Pulmonary artery endothelial cell (primary cell): ENCODE measurements around the gene FYB2. TPM values are rescaled to one million over a fixed set of nuclear protein-coding genes. Genes with fewer than 3 reads are reported as not detected.

Experiments used
- DNase-seq: peaks from one replicate; pipeline ENCODE4 v3.0.0-alpha.2; 2011; ENCODE audit warnings: low read depth, low spot score
- total RNA-seq: library from RNA; depleted of rRNA; stranded (reverse); fragments of >200 nt; gene quantifications from 2 replicates; pipeline ENCODE4 v1.2.3, GENCODE V29; 2014

Gene FYB2, protein sequence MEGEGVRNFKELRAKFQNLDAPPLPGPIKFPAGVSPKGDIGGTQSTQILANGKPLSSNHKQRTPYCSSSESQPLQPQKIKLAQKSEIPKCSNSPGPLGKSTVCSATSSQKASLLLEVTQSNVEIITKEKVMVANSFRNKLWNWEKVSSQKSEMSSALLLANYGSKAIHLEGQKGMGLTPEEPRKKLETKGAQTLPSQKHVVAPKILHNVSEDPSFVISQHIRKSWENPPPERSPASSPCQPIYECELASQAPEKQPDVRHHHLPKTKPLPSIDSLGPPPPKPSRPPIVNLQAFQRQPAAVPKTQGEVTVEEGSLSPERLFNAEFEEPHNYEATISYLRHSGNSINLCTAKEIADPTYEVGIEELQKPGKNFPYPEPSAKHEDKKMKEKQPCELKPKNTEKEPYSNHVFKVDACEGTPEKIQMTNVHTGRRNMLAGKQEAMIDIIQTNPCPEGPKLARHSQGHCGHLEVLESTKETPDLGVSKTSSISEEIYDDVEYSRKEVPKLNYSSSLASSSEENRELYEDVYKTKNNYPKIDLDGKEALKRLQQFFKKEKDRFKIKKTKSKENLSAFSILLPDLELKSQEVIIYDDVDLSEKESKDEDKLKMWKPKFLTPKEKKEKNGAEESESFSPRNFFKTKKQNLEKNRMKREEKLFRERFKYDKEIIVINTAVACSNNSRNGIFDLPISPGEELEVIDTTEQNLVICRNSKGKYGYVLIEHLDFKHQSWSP
- not detected in 2 replicates for total RNA-seq

DNA sequence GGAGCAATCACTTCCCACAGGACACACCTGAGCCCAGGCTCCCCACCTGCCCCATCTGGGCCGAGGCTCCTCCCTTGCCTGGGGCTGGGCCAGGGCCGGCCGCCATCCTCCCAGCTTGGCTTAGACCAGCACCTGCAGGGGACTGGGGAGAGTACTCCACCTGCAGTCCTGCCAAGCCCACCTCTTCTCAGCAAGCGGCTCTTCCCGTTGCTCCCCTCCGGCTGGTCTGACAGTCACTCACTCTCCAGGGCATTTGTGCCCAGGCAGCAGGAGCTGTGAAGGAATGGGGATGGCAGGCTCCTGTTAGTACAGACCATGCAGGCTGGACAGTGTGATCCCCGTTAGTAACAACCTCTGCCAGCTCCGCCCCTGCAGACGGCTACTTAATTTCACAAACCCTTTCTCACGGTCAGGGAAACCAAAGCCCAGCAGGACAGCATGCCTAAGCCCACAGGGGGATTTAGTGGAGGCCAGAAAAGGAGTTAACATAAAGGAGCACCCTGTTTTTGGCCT lies at the start of gene FYB2:
Gene FYB2, minus strand, starts transcription at position 18 of the 513 bp plus-strand sequence. CDS start 114 bp downstream, outside the sequence.
- no peak for DNase-seq

DNA sequence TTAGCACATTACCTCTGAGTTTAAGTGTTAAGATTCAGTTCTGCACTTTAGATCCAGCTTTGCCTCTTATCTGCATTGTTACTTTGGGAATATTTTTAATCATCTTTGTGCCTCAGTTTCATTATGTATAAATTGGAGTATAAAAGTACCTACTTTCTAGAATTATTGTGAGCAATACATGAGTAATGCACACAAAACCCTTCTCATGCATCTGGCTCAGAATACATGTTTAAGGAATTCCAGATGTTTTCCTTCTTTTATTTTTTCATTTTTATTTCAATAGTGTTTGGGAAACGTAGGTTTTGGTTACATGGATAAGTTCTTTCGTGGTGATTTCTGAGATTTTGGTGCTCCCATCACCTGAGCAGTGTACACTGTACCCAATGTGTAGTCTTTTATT lies 49.6 kb upstream of the FYB2 start:
- no peak for DNase-seq

DNA sequence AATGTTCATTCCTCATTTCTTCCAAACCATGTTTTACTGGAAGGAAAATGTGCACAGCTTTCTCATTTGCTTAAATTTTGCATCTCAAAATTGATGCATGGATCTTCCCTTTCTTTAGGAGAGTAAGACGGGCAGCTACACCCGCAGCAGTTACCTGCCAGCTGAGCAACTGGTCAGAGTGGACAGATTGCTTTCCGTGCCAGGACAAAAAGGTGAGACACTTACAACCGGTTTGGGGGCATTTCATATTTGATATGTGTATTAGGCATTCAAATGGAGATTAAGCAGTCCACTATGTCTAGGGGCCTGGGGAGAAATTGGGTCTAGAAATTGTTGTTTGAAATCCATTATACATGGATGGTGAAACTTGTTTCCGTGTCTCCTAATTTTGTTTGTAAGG lies 48.3 kb upstream of the FYB2 start:
- DNase-seq: no peak

DNA sequence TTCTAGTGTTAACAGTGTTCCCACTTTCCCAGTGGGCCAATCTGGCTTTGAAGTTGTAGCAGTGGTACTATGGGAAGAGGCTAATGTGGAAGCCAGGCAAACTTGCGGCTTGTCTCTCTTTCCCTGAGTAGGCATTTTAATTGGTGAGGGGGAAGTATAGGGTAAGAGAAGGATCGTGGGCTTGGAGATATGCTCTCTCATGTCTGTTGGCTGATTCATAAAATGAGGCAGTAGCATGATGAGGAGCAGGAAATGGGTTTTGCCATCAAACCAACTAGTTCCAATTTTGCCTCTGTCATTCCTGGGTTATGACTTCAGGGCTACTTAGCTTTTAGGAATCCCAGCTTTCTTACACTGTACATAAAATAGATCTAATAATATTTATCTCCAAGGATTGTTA lies 47.5 kb upstream of the FYB2 start:
- DNase-seq: no peak

DNA sequence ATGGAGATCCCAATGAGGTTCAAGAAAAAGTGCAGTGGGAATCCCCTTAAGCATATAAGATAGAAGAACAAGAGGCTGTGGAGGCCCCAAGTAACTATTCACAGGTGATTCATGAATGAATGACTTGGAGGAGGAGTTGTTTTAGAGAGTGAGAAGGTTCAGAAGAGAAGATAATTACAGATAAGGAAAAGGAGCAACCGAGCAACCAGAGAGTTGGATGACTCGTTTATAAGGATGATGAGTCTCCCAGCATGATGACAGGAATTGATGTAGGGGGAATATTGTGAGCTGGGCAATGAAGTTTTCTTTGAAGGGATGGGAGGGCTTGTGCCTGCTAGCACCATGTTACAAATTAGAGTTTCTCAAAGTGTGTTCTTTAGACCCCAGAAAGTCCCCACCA lies 45.2 kb upstream of the FYB2 start:
- no peak for DNase-seq

DNA sequence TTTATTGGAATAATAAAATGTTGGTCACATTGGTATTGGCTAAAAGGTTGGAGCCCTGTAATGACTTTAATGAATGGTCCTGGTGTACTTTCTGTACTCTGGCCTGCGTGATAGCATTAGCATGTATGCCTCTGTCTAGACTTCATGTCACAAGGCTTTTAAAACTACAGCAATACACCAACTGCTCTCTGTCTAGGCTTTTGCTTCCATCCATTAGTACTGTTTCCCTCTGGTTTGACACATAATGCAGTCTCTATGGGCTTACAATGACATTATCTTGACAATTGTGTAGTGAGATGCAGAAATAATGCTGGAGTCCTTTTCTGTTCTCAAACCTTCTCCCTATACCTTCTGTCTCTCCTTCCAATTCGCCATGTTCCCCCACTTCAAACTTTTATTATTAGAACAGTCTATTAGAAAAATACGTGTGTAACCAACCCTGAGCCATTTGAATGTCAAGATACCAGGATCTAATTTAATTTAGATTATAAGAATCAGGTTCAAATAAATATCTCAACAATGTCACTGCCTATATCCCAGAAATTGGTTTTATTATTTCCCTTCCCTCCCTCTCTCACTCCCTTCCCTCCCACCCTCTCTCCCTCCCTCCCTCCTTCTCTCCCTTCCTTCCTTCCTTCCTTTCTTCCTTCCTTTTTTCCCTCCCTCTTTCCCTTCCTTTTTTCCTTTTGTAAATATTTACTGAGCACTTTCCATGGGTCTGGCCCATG lies 44.2 kb upstream of the FYB2 start:
- no peak for DNase-seq

DNA sequence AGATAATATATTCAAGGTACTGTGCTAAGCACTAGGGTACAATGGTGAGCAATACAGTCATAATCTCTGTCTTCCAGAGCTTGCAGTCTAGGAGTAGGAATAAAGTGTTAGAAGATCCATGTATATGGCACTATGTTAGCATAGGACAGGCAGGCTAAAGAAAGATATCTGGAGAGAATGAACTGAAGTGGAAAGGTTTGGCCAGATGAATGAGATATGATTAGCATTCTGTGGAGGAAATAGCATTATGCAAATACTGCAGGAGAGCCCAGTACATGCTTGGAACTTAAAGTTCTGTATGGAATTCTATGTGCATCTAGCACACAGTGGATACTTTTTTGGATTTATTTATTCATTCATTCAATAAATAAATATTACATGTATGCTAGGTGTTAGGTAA lies 40.1 kb upstream of the FYB2 start:
- no peak for DNase-seq

DNA sequence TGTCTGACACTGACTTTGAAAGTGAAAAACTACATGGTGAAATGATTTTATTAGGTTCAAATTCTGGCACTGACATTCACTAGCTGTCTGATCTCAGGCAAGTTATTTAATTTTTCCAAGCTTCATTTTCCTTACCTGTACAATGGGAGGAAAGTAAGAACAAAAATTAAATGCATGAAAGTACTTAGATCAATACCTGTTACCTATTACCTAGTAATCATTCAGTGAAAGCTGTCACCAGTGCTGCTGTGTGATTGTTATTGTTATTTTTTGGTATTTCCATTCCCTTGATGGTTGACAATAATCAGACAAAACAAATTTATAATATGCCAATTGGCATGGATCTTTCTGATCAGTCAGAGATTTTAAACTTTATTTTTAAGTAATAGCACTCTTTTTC lies 37.0 kb upstream of the FYB2 start:
- no peak for DNase-seq

DNA sequence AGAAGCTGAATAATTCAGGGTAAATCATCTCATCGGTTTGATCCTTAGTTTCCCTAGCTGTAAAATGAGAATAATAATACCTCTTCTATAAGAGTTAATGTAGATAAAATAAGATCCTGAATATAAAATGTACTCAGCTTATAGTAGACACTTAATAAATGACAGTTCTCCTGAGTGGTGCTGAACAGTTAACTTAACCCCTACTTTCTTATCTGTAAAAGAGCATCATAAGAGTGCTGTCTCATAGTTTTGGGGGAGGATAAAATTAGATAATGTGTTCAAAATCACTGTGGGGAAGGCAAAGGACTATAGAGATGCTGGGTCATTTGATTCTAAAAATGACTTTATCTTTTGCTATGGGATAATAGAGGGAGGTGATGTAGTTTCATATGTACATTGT lies 36.0 kb upstream of the FYB2 start:
- DNase-seq: no peak

DNA sequence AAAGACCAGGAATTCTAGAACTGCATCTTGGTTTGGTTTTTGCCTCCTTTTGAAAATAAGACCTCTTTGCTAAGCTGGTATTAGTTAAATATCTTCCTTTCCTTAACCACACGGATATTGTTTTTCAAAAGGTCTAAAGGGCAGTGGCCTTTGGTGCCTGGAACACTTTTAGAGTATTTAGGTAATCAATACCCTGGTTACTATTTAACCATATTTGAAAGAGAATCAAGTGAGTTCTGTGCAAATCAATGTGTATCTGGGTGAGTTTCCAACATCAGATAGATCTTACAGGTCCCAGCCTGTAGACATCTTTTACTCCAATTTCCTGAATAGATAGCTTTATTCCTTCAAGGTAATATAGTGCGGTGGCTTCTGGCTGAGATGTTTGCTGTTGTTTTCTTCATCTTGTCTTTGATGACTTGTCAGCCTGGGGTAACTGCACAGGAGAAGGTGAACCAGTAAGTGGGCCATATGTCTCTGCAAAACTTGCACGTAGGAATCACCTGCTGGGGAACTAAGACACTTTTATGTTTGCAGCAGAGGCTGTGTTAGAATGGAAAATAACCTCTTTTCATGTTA lies 35.4 kb upstream of the FYB2 start, which contains the start of gene C8A:
Gene C8A, plus strand, starts transcription at position 277 of the 579 bp plus-strand sequence. Its CDS starts 105 bp downstream, at position 382.
- no peak for DNase-seq

DNA sequence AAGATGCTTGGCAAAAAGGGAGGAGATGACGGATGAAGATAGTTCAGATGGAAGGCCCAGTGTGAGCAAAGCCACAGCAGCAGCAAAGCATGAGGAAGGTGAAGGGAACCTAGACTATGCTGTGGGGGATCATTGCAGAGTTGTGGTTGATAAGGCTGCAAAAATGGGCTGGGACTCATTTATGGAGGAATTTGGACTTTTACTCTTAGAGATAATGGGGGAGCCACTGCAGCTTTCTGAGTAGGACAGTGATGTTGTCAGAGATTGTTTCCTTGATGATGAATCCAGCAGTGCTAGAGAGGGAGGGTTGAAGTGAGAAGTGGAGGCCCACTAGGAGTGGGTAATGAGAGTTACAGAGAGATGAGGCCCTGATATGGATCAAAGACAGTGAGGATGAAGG lies 33.3 kb upstream of the FYB2 start:
- no peak for DNase-seq

DNA sequence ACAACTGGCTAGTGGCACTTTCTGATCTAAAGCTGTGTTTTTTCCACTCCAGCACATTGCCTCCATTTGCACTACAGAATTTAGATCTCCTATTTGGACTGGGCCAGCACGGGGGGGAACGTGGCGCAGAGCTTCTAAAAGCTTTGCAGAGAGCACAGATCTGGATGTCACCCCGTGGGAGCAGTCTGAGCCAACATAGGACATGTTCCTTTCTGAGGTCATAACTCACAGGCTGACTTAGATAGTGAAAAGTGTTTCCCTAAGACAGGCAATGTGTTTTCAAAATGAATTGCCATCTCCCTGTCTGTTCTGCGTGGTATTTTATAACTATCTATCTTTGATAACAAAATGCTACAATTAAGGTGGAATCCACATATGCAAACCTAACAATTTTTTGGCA lies 31.7 kb upstream of the FYB2 start:
- DNase-seq: no peak

DNA sequence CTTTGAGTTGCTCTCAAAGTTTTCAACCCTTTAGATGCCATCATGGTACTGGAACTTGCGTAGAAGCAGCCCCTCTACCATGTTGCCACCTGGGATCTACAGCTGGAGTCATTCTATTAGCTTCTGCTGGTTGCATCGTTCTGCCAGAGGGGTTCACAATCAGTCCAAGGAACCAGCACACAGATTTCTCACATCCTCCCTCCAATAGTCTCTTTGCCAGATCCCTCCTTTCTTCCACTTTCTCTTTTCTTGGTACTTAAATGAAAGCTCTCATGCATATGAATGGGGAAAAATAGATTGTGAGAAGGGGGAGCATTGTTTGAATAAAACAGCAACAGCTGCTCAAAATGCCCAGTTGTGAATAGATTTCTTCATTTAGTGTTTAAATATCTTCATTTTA lies 31.2 kb upstream of the FYB2 start:
- DNase-seq: no peak

DNA sequence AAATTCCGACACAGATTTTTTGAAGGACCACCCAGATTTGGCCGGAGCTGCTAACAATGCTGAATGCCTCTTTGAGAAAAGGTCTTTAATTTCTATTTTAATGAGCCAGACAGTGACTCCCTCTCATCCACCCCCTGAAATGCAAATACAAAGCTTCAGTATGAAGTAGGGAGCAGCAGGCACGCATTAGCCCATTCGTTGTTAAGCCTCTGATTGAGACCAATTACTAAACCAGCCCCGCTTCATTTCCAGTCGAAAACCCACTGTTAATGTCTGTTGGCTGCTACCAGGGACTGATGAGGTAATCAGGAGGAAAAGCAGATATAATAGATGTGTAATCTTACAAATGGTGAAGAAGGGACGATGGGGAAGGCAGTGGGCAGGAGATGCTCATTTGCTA lies 30.5 kb upstream of the FYB2 start:
- DNase-seq: no peak

DNA sequence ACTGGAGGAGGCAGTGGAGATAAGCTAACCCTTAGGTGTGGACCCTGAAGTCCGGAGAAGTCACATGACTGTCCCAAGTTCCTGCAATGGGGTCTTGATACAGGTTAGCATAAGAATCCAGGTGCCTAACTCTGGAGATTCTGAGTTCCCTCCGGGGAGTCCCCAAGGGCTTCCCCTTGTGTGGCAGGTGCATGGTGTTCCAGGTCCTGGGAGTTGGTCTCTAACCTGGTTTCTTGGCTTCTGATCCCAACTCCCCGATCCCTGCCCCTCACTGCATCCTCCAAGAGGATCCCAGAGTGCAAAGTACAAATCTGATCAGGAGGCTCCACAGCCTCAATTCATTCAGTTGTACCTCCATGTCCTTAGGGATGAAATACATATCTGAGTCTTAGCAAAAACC lies 26.1 kb upstream of the FYB2 start:
- DNase-seq: no peak

DNA sequence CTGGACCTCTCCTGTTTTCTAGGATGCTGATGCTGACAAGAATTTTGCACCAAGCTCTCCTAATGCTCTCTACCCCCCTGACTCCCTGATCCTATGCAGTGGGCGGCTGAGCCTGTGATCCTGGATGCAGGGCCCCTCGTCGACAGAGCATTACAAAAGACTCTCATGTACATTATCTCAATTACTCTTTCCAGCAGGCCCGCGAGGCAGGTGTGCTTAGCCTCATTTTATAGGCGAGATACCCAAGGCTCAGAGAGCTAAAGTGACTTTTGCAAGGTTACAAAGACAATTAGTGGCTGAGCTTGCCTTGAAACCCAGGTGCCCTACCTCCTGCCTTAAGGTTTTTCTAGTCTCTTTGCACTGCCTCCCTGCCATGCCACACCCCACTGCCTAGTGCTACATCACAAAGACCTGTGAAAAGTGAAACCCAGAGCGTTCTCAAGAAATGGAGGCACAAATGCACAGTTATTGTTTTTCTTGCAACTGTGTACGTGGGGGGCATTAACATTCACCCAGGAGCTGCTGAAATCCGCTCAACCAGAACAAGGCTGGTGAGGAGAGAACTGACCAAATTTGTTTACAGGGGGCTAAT lies 25.4 kb upstream of the FYB2 start:
- no peak for DNase-seq

DNA sequence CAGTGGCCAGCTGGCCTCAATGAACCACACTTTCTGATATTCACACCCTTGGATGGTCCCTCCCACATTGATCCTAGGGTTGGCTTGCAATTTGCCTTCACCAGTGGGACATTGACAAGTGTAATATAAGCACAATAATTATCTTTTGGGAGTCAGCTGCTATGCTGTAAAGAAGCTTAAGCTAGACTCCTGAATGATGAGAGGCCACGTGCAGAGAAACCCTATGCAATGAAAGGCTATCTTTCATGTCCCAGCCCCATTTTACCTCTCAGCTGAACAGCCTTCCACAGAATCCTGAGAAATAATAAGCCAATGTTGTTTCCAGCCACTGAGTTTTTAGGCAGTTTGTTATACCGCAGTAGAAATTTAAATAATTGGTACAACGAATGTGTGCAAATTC lies 24.3 kb upstream of the FYB2 start:
- no peak for DNase-seq

DNA sequence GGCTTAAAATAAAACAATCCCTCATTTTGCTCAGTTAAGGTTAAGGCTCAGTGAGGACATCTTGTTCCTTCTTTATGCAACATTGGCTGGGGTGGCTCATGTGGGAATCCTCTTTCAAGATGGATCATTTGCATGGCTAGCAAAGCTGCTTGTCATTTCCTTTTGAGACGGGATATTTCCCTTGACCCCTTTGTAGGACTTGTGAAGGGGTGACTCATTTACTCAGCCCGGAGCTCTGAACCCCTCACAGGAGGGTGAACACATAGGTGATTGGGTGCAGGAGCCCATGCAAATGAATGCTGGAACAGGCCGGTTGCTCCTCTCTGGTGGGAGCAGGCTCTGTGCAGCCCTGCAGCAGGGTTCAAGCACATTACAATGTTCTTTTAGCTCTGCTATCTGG lies 19.6 kb upstream of the FYB2 start:
- no peak for DNase-seq

DNA sequence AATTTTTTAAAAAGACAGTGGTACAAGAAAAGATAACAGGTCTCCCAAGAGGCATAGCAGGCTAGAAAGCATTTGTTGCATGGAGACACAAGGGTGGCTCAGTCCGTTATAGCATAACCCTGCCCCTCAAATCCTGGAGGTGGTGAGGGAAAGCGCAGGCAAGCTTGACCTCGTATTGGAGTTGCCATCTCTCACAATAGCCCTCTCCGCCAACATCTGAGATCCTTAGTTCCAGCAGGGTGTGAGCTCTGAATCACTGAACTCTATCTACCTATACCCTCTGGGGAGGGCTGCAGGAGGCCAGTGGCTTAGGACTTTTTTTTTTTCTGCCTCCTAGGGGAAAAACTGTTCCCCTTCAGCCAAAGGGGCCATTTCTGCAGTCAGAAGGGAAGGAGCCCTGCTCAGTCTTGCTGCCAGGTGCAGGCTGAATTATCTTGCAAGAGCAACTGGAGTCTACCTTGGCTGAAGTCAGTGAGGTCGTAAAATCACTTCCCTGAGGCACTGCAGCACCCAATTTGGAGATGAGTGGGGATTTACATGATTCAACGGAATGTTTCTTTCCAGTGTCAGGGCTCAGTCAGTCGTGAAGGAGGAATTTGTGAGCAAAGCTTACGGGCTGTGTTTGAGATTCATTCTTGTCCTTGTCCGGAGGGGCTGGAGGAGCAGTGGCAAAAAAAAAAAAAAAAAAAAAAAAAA lies 18.2 kb upstream of the FYB2 start:
- no peak for DNase-seq

DNA sequence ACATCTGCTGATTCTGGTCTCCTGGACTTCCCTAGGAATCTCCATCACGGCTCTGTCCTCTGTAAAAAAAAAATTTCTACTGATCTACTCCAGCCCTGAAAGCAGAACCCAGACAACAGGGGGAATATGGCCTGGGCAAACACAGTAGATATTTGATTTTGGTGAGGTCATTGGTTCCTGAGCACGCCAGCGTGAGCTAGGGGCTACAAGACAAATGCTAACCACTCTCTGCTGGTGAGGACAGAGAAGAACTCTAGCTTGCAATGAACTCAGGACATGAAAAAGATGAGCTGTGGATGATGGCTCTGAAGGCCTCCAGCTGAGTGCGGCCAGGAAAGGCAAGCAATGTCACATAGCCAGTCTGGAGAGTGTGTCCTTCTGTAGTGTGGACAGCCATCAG lies 17.2 kb upstream of the FYB2 start:
- no peak for DNase-seq

DNA sequence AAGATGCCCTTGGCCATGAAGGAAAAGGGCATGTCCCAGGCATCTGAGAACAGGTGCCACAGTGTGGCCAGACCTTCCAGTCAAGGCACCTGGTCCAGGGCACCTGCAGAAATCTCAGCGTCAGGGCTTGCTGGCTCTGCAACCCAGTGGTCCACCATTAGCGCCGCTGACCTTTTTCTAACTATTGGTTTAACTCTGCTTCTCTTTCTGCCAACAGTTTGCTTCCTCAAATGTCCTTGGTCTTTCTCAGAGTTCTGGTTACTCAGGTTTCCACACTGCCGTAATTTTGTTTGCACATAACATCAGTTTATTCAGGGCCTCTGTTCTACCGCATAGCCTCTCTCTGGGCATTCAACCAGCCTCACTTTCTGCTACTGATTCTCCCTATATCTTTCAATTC lies 16.5 kb upstream of the FYB2 start:
- no peak for DNase-seq
